Fibroblast of peridontal ligament (primary cell): Measurements from ENCODE around the gene ARHGEF1.

Source experiments
- DNase-seq: peaks from one replicate; pipeline ENCODE4 v3.0.0-alpha.2; 2010; ENCODE audit errors: extremely low read depth

ARHGEF1 gene, protein sequence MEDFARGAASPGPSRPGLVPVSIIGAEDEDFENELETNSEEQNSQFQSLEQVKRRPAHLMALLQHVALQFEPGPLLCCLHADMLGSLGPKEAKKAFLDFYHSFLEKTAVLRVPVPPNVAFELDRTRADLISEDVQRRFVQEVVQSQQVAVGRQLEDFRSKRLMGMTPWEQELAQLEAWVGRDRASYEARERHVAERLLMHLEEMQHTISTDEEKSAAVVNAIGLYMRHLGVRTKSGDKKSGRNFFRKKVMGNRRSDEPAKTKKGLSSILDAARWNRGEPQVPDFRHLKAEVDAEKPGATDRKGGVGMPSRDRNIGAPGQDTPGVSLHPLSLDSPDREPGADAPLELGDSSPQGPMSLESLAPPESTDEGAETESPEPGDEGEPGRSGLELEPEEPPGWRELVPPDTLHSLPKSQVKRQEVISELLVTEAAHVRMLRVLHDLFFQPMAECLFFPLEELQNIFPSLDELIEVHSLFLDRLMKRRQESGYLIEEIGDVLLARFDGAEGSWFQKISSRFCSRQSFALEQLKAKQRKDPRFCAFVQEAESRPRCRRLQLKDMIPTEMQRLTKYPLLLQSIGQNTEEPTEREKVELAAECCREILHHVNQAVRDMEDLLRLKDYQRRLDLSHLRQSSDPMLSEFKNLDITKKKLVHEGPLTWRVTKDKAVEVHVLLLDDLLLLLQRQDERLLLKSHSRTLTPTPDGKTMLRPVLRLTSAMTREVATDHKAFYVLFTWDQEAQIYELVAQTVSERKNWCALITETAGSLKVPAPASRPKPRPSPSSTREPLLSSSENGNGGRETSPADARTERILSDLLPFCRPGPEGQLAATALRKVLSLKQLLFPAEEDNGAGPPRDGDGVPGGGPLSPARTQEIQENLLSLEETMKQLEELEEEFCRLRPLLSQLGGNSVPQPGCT

DNA sequence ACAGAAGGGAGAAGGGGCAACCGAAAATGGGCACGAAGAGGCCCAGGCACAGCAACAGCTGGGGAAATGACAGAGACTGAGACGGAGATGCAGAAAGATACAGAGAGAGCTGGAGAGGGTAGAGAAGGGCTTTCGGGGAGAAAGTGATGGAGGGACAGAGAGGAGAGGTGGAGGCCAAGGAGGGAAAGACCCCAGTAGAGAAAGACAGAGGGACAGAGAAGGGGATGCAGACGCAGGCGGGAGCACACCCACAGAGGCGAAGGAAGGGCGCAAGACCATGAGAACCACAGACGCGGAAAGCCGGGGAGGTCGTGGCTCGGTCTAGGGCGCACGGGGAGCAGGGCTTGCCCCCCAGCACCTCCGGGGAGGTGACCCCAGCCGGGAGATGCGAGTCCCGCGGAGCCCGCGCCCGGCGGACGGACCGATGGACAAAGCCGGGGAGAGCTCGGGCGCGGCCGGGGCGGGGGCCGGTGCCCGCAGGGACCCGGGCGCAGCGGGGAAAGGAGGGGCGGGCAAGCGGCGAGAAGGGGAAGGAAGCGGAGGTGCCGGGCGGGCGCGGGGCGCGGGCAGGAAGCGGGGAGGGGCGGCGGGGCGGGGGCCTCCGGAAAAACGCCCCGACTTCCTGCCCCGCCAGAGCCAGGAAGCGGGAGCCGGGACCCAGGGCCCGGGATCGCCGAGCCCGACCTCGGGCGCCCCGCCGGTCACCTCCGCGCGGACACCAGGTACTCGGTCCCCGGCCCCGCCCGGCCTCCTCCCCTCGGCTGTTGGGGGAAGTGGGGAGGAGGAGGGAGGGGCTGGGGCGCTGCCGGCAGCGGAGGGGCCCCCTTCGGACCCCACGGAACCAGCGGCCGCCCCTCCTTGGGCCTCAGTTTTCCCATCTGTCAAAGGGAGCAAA lies at the start of gene ARHGEF1:
Gene ARHGEF1, plus strand, starts transcription at position 617 of the 895 bp plus-strand sequence. CDS start 4,899 bp downstream, outside the sequence.
- no peak for DNase-seq

GRCh38 chr19:41837981-41838708 lies 44.8 kb upstream of the ARHGEF1 start:
- no peak for DNase-seq

DNA sequence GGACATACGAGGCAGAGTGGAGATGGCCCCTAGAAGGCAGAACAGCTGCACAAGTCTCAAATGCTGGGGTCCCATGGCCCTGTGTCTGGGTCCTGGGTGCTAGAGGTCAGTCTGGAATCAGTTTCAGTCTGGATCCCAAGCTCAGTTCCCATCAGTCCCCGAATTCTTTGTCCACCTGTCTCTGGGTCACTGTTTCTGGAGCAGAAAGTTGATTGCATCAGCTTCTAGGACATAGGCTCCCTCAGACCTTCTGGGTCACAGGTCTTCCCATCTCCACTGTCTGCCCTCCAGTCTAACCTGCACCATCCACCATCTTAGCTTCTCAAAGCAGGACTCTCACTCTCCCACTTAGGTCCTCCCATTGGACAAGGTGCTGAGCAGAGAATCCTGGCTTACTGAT lies 43.8 kb upstream of the ARHGEF1 start:
- no peak for DNase-seq

DNA sequence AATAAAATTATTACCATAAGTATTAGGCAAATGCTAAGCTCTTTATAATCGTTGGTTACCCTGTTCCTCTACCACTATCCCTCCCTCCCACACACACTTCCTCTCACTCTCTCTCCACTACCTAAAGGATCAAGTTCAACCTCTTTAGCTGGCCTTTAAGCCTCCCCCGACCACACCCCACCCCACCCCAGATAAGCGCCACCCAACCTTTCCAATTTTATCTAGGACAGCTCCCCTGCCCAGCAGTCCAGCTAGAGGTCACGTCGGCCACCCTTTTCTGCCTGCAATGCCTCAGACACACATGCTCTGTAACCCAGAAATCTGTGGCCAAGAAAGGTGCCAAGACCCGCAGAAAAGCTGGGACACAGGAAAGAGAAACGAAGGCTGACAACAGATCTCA lies 39.6 kb upstream of the ARHGEF1 start:
- DNase-seq: no peak

DNA sequence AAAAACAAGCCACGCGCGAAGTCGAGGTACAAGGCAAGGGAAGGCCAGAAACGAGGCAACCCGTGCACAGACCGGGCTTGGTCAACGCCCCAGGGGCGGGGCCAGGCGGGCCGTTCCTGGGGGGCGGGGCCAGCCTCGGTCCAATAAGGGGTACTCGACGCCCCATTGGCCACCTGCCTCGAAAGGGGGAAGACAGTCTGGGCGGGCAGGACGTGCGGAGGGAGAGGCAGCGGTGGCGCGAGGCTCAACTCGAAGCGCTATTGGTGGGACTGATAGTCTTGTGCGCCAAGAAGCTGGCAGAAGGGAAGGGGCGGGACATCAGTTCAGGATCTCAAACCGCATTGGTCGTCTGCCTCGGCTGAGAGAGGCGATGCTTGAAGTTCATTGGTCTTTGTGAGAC lies 38.4 kb upstream of the ARHGEF1 start, which contains the start of gene LYPD4:
Gene LYPD4, minus strand, starts transcription at position 83 of the 400 bp plus-strand sequence. CDS start 5,398 bp downstream, outside the sequence.
- DNase-seq: no peak

DNA sequence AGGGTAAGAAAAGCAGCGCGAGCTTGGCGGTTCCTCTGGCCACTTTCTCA lies 38.2 kb upstream of the ARHGEF1 start, which contains the start of gene DMRTC2:
Gene DMRTC2, plus strand, starts transcription at position 42 of the 50 bp plus-strand sequence. CDS start 2,387 bp downstream, outside the sequence.
- no peak for DNase-seq

DNA sequence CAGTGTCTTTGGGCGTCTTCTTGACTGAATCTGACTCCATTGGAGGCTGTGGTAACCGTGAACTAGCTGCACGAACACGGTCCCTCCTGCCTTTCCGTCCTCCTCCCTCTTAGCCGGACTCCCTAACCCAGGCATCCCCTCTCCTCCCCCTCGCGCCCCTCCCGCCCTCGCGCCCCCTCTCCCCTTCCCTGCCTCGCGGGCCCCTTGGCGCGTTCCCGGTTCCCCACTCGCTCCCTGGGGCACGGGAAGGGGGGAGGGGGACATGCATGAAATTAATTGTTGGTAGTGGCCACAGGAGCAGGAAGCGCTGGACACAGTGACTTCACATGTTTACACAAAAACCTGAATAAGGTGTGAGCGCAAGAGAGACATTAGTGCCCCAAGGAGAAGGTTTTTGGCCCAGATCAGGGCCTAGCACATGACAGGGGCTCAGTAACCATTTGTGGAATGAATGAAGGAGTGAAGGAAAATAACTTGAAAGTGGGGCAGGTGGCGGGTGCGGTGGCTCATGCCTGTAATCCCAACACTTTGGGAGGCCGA lies 37.9 kb upstream of the ARHGEF1 start:
- no peak for DNase-seq

GRCh38 chr19:41847351-41848105 lies 35.5 kb upstream of the ARHGEF1 start:
- DNase-seq: no peak

DNA sequence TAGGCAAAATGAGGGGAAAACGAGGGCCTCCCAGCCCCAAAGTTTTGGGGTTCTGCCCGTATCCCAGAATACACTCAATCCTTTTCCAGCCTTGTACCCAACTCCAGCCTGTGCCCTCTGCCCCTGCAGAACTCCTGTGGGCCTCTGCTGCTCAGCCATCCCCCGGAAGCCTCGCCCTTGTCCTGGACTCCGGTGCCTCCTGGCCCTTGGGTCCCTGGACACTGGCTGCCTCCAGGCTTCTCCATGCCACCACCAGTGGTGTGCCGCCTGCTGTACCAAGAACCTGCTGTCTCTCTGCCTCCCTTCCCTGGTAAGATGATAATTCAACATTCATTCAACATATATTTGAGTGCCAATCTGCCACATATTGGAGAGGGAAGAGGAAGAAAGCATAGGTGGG lies 34.3 kb upstream of the ARHGEF1 start:
- DNase-seq: no peak

GRCh38 chr19:41849067-41849466 lies 33.9 kb upstream of the ARHGEF1 start:
- no peak for DNase-seq

DNA sequence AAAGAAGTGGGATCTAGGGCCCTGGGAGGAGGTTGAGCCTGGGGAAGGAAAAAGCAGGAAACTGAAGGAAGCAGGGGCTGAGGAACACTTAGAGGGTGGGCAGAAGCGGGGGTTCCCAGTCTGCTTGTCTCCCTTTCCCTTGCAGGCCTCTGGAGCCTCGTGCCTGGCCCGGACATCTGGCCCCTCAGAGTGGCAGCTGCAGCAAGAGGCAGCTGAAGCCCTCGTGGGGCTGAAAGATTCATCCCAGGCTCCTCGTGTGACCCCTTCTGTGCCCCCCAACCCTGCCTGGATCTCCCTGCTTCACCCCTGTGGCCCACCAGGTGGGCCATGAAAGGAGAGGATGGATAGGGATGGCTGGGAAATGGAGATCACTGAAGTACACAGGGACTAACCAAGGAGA lies 32.6 kb upstream of the ARHGEF1 start:
- no peak for DNase-seq

- DNase-seq: no peak
Measured at GRCh38 chr19:41851456-41851855, 31.5 kb upstream of the ARHGEF1 start.

DNA sequence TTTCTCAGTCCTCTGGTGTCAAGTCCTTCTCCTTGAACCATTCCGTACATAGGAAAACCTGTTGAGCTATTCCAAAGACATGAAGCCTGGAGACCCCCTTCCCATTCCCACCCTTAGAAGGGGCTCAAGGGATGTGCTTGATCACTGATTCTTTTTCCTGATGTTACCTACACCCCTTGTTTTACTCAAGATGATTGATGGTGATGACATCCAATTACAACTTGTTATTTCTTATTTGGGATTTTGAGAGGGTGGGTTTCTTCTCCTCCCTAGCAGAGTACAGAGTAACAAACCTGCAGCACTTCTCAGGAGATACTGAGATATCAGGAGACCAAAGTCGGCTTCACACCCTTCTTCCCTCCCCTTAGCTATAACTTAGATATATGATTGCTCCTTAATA lies 29.6 kb upstream of the ARHGEF1 start:
- no peak for DNase-seq

GRCh38 chr19:41853768-41854167 lies 29.2 kb upstream of the ARHGEF1 start:
- DNase-seq: no peak

GRCh38 chr19:41859213-41859617 lies 23.8 kb upstream of the ARHGEF1 start:
- DNase-seq: no peak

- peak; percentile 98 for DNase-seq
Measured at GRCh38 chr19:41859618-41860418, 23.2 kb upstream of the ARHGEF1 start, which contains the start of gene RPS19. TSS of gene RPS19 (plus strand) at chr19:41860255. CDS start at chr19:41860775, 520 bp downstream.

- peak; percentile 56 for DNase-seq
Measured at GRCh38 chr19:41860419-41861115, 22.4 kb upstream of the ARHGEF1 start.

GRCh38 chr19:41861116-41861768 lies 21.7 kb upstream of the ARHGEF1 start:
- no peak for DNase-seq
